Endothelial cell of umbilical vein (primary cell): ENCODE data around the gene INSC. TPM values are rescaled to one million over a fixed set of nuclear protein-coding genes. Genes with fewer than 3 reads are reported as not detected.

Source experiments
- BruUV-seq: library from RNA; stranded (reverse); fragments of 400-500 nt; replicated peaks from 2 replicates; lab custom pipeline; 2021; lab: Mats Ljungman, UMichigan
- CTCF ChIA-PET: fragments of 300-600, 350-600 bp; sonication (Branson Sonifier 250); formaldehyde crosslinking; loops from one replicate; lab custom pipeline; 2021; ENCODE audit warnings: antibody characterized with exemption, inconsistent platforms; lab: Charles Lee
- POLR2A ChIA-PET: fragments of 300-600, 350-600 bp; sonication (Branson Sonifier 250); formaldehyde crosslinking; loops from one replicate; lab custom pipeline; 2021; ENCODE audit warnings: antibody characterized with exemption, inconsistent platforms; lab: Charles Lee
- DNase-seq: peaks from one replicate; pipeline ENCODE4 v3.0.0-alpha.2; 2011; ENCODE audit warnings: low read depth, low spot score
- FAIRE-seq: peaks from 2 replicates; lab custom pipeline; 2011; peaks lifted over from hg19 to GRCh38; lab: Jason Lieb, UNC
- H2AFZ ChIP-seq: 2 replicates; pipeline ENCODE4 v1.6.0; 2012; ENCODE audit warnings: low read depth, low read length, control low read depth, inconsistent platforms
- H3K27ac ChIP-seq: 2 replicates; pipeline ENCODE4 v1.5.1; 2011; ENCODE audit warnings: low read depth, mild to moderate bottlenecking, control low read depth, low read length, moderate library complexity; ENCODE audit not compliant: insufficient read depth
- H3K27me3 ChIP-seq, 2 experiments: 2 replicates each; pipeline versions ENCODE4 v1.6.0 to v1.6.1; 2011; ENCODE audit warnings: low read length in 2 of 2, mixed read lengths in 1 of 2; ENCODE audit not compliant: control insufficient read depth in 2 of 2, insufficient read depth in 2 of 2
- H3K36me3 ChIP-seq, 2 experiments: 2 replicates in 1 of 2; 3 replicates in 1 of 2; pipeline ENCODE4 v1.5.1; 2011; ENCODE audit warnings: low read length in 2 of 2, mild to moderate bottlenecking in 1 of 2, moderate library complexity in 1 of 2; ENCODE audit not compliant: control insufficient read depth in 2 of 2, insufficient read depth in 2 of 2; ENCODE audit errors: extremely low read depth in 1 of 2
- H3K4me1 ChIP-seq: 3 replicates; pipeline ENCODE4 v1.5.1; 2011; ENCODE audit warnings: mild to moderate bottlenecking, low read length; ENCODE audit not compliant: control insufficient read depth, insufficient read depth; ENCODE audit errors: extremely low read depth
- H3K4me2 ChIP-seq: 2 replicates; pipeline ENCODE4 v1.6.1; 2011; ENCODE audit warnings: low read length, control low read depth, mixed read lengths; ENCODE audit not compliant: insufficient read depth
- H3K4me3 ChIP-seq, 3 experiments: fragments of 200-600 bp in 1 of 3; sonication (generic), shearing (Covaris generic) in 1 of 3; replicated peaks in 1 of 3; 2 replicates each; pipeline ENCODE4 v1.5.1; 2011 to 2016; ENCODE audit warnings: control low read depth in 3 of 3, low read length in 3 of 3, mild to moderate bottlenecking in 2 of 3, inconsistent platforms in 1 of 3, low read depth in 1 of 3, moderate library complexity in 1 of 3; ENCODE audit not compliant: insufficient read depth in 1 of 3
- H3K79me2 ChIP-seq: 2 replicates; pipeline ENCODE4 v1.6.0; 2012; ENCODE audit warnings: low read length, inconsistent platforms; ENCODE audit not compliant: control insufficient read depth, insufficient read depth
- H3K9ac ChIP-seq: replicated peaks from 2 replicates; pipeline ENCODE3; 2011; ENCODE audit warnings: low read length, control low read depth; ENCODE audit not compliant: insufficient read depth; ENCODE audit errors: extremely low read depth
- H3K9me1 ChIP-seq: replicated peaks from 3 replicates; pipeline ENCODE4 v1.6.0; 2011; ENCODE audit warnings: mild to moderate bottlenecking, low read length; ENCODE audit not compliant: control insufficient read depth, insufficient read depth; ENCODE audit errors: extremely low read depth
- H3K9me3 ChIP-seq: replicated peaks from 2 replicates; pipeline ENCODE4 v1.5.1; 2012; ENCODE audit warnings: low read length, inconsistent platforms; ENCODE audit not compliant: control insufficient read depth, insufficient read depth
- H4K20me1 ChIP-seq: replicated peaks from 2 replicates; pipeline ENCODE3; 2011; ENCODE audit warnings: mild to moderate bottlenecking, low read length; ENCODE audit not compliant: control insufficient read depth, insufficient read depth; ENCODE audit errors: extremely low read depth
- CTCF ChIP-seq, 2 donors: IDR thresholded peaks; 1 replicate in 1 of 2; 2 replicates in 1 of 2; pipeline ENCODE4 v1.5.1; 2011; ENCODE audit warnings: low read length in 2 of 2, mild to moderate bottlenecking in 2 of 2, moderate library complexity in 2 of 2, control low read depth in 1 of 2, inconsistent platforms in 1 of 2, low read depth in 1 of 2; ENCODE audit not compliant: insufficient read depth in 1 of 2; ENCODE audit errors: extremely low read depth in 1 of 2
- EZH2 ChIP-seq: IDR thresholded peaks from 2 replicates; pipeline ENCODE4 v1.6.1; 2012; ENCODE audit warnings: borderline replicate concordance, low read depth, mild to moderate bottlenecking, moderate library complexity, low read length, inconsistent platforms; ENCODE audit not compliant: severe bottlenecking
- FOS ChIP-seq: IDR thresholded peaks from 2 replicates; pipeline ENCODE4 v1.6.1; 2011; ENCODE audit warnings: mild to moderate bottlenecking, low read length, moderate library complexity, borderline replicate concordance; ENCODE audit not compliant: insufficient read depth
- GATA2 ChIP-seq: IDR thresholded peaks from 2 replicates; pipeline ENCODE4 v1.7.0; 2011; ENCODE audit warnings: low read depth, mild to moderate bottlenecking, moderate library complexity, mixed read lengths, low read length; ENCODE audit not compliant: insufficient read length, insufficient read depth
- JUN ChIP-seq: IDR thresholded peaks from 2 replicates; pipeline ENCODE4 v1.6.1; 2011; ENCODE audit warnings: borderline replicate concordance, low read depth; ENCODE audit not compliant: insufficient read length, insufficient read depth
- MYC ChIP-seq: IDR thresholded peaks from one replicate; pipeline ENCODE4 v1.6.1; 2011; ENCODE audit warnings: mild to moderate bottlenecking, low read depth, low read length
- POLR2A ChIP-seq: IDR thresholded peaks from 2 replicates; pipeline ENCODE4 v1.6.1; 2012; ENCODE audit warnings: low read depth, mild to moderate bottlenecking, control low read depth, low read length
- POLR2AphosphoS5 ChIP-seq: IDR thresholded peaks from 2 replicates; pipeline ENCODE4 v1.6.1; 2012; ENCODE audit warnings: low read depth, mild to moderate bottlenecking, control low read depth, low read length, moderate library complexity; ENCODE audit not compliant: insufficient read depth
- dilution Hi-C: fragments of 300-500 bp; cut with MboI; formaldehyde crosslinking; loops from one replicate; pipeline ENCODE4 v1.15.0; 2019; ENCODE audit warnings: low sequenced_read_pairs; ENCODE audit not compliant: extremely low pct_ligation_motif_present
- intact Hi-C: fragments of 100-400 bp; cut with micrococcal nuclease; formaldehyde crosslinking; loops from one replicate; pipeline ENCODE4 v1.10.0; 2022
- polyA plus RNA-seq, 4 experiments: library from polyadenylated mRNA; depleted of rRNA in 3 of 4; stranded (reverse) in 3 of 4; unstranded in 1 of 4; fragments of >200 nt; gene quantifications; 2 replicates each; pipeline versions ENCODE4 v1.2.1 to v1.2.3, GENCODE V29; 2011 to 2012; ENCODE audit warnings: missing spikeins in 1 of 4
- total RNA-seq: library from RNA; stranded (reverse); gene quantifications from 2 replicates; pipeline ENCODE4 v1.2.3, GENCODE V29; 2021
- TF ChIP-seq, protein P1 (sequence below): IDR thresholded peaks from 2 replicates; pipeline ENCODE4 v1.6.1; 2011; ENCODE audit not compliant: insufficient read depth, insufficient read length

INSC gene
- total and polyA plus RNA-seq, 2 donors (not counting 3 experiments of a cell fraction or from before 2014, with no cell fraction given), result not detected

- Histone ChIP-seq H2AFZ (no peak overlapping the region), H4K20me1 (no peaks in the 10 kb centered on the region), H3K4me3 (no peak overlapping the region), H3K9ac (no peak overlapping the region), H3K4me2 (no peak overlapping the region), H3K27me3 (no peaks in the 10 kb centered on the region), H3K9me1 (no peaks in the 10 kb centered on the region), H3K27ac (no peak overlapping the region), H3K4me1 (no peaks in the 10 kb centered on the region), H3K36me3 (no peaks in the 10 kb centered on the region), H3K79me2 (no peaks in the 10 kb centered on the region), H3K9me3 (no peaks in the 10 kb centered on the region)
- intact Hi-C loops (no loop called here), dilution Hi-C loops (no loop called here)
- FAIRE-seq (no peak), DNase-seq (no peak)
- POLR2A ChIA-PET, result no interaction called here
- CTCF ChIA-PET, result no interaction called here
- no TSS peak for BruUV-seq
- TF ChIP-seq GATA2 (no peak), CTCF (IDR thresholded peaks at IDR 0.05; ENCODE audit: extremely low read depth in 1 of 2, insufficient read depth in 1 of 2, low read depth in 1 of 2, low read length in 2 of 2) (no peak), POLR2A (no peak), FOS (no peak), EZH2 (no peak), MYC (no peak), POLR2AphosphoS5 (no peak), JUN (no peak)
- TF ChIP-seq, protein P1, sequence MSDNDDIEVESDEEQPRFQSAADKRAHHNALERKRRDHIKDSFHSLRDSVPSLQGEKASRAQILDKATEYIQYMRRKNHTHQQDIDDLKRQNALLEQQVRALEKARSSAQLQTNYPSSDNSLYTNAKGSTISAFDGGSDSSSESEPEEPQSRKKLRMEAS, result no peak
These were observed 51.5 kb downstream of the INSC start for GRCh38 chr11:15166204-15166603.
